HepG2 (cell line): ENCODE data around the gene PLA2G2E. TPM values are rescaled to one million over a fixed set of nuclear protein-coding genes. Genes with fewer than 3 reads are reported as not detected.
"Not testable (repeated sequence)": the region's sequence is repeated elsewhere in the genome, so short reads cannot be mapped to it uniquely, and the experiment has no call there.

Experiments used
- ATAC-seq: fragments of 200-7000 bp; cut with Tn5 transposase; 3 replicates; pipeline ENCODE4 v1.9.1; 2020; ENCODE audit warnings: mild to moderate bottlenecking, moderate library complexity
- BruUV-seq: library from RNA; stranded (reverse); fragments of 400-500 nt; replicated peaks from 2 replicates; lab custom pipeline; 2021; lab: Mats Ljungman, UMichigan
- CTCF ChIA-PET: fragments of 300-600 bp; formaldehyde crosslinking; extraction: SDS; loops from one replicate; lab custom pipeline; 2021; ENCODE audit warnings: low total read pairs, inconsistent platforms, low intra/inter-chr PET ratio; lab: Yijun Ruan, JAX
- POLR2A ChIA-PET: fragments of 350-600 bp; sonication (Branson Sonifier 250); formaldehyde crosslinking; loops from one replicate; lab custom pipeline; 2020; ENCODE audit warnings: antibody characterized with exemption, inconsistent platforms; lab: Yijun Ruan, JAX
- DNase-seq: peaks from one replicate; pipeline ENCODE4 v3.0.0-alpha.2; 2015; ENCODE audit warnings: low spot score
- FAIRE-seq: peaks from 3 replicates; lab custom pipeline; 2011; peaks lifted over from hg19 to GRCh38; lab: Jason Lieb, UNC
- H2AFZ ChIP-seq: one replicate; pipeline ENCODE4 v1.6.1; 2011; ENCODE audit warnings: low read length, inconsistent platforms
- H3K27ac ChIP-seq: fragments of 300-600 bp; 3 replicates; pipeline ENCODE4 v1.8.0; 2011; ENCODE audit warnings: mixed run types, mild to moderate bottlenecking, mixed read lengths, low read length, inconsistent platforms; ENCODE audit not compliant: insufficient read depth; ENCODE audit errors: extremely low read length
- H3K27me3 ChIP-seq, 2 experiments: fragments of 200-600 bp in 1 of 2; 2 replicates in 1 of 2; 3 replicates in 1 of 2; pipeline versions ENCODE4 v1.6.0 to v1.8.0; 2011; ENCODE audit warnings: low read length in 2 of 2, mild to moderate bottlenecking in 2 of 2, moderate library complexity in 2 of 2, inconsistent platforms in 1 of 2; ENCODE audit not compliant: insufficient read depth in 2 of 2, control insufficient read depth in 1 of 2
- H3K36me3 ChIP-seq, 2 experiments: fragments of 200-600 bp in 1 of 2; replicated peaks in 1 of 2; 2 replicates in 1 of 2; 3 replicates in 1 of 2; pipeline versions ENCODE4 v1.5.1 to v1.8.0; 2011; ENCODE audit warnings: low read length in 2 of 2, inconsistent platforms in 1 of 2; ENCODE audit not compliant: insufficient read depth in 2 of 2, control insufficient read depth in 1 of 2
- H3K4me1 ChIP-seq: 2 replicates; pipeline ENCODE4 v1.5.1; 2012; ENCODE audit warnings: low read length, inconsistent platforms; ENCODE audit not compliant: insufficient read depth
- H3K4me2 ChIP-seq: 2 replicates; pipeline ENCODE4 v1.6.0; 2011; ENCODE audit warnings: low read depth, low read length, inconsistent platforms
- H3K4me3 ChIP-seq, 3 experiments: fragments of 200-600 bp in 1 of 3; sonication (generic), shearing (Covaris generic) in 1 of 3; replicated peaks in 1 of 3; 2 replicates each; pipeline ENCODE4 v1.5.1; 2011 to 2016; ENCODE audit warnings: low read length in 3 of 3, inconsistent platforms in 2 of 3, low read depth in 2 of 3, mild to moderate bottlenecking in 2 of 3, control low read depth in 1 of 3, mixed read lengths in 1 of 3; ENCODE audit not compliant: insufficient read depth in 1 of 3
- H3K79me2 ChIP-seq: one replicate; pipeline ENCODE4 v1.6.1; 2011; ENCODE audit warnings: low read length, inconsistent platforms; ENCODE audit not compliant: insufficient read depth
- H3K9ac ChIP-seq: 2 replicates; pipeline ENCODE4 v1.6.0; 2011; ENCODE audit warnings: mild to moderate bottlenecking, low read depth, low read length, inconsistent platforms; ENCODE audit not compliant: insufficient read depth
- H3K9me3 ChIP-seq: 2 replicates; pipeline ENCODE4 v1.5.1; 2012; ENCODE audit warnings: mild to moderate bottlenecking, low read length
- H4K20me1 ChIP-seq: 2 replicates; pipeline ENCODE4 v1.6.0; 2011; ENCODE audit warnings: inconsistent platforms, mild to moderate bottlenecking, low read length, moderate library complexity; ENCODE audit not compliant: insufficient read depth
- HMG20A ChIP-seq: IDR thresholded peaks from 2 replicates; pipeline ENCODE4 v1.6.1; 2016; ENCODE audit warnings: borderline replicate concordance
- KMT2B ChIP-seq: IDR thresholded peaks from 2 replicates; pipeline ENCODE4 v1.6.1; 2016; ENCODE audit warnings: missing genetic modification reagents, missing compliant biosample characterization
- MXI1 ChIP-seq: IDR thresholded peaks from 3 replicates; pipeline ENCODE4 v1.6.1; 2012; ENCODE audit warnings: low read depth, low read length, inconsistent platforms, borderline replicate concordance
- NR2F1 ChIP-seq, 2 experiments: fragments of 450-650 bp in 1 of 2; formaldehyde crosslinking in 1 of 2; IDR thresholded peaks; 2 replicates each; pipeline versions ENCODE4 v1.5.0 to v1.6.1; 2016 to 2020; ENCODE audit warnings: mild to moderate bottlenecking in 1 of 2, missing compliant biosample characterization in 1 of 2, missing genetic modification reagents in 1 of 2, moderate library complexity in 1 of 2
- NRL ChIP-seq: sonication (generic); formaldehyde crosslinking; IDR thresholded peaks from 2 replicates; pipeline ENCODE4 v1.5.0; 2020; ENCODE audit warnings: missing genetic modification reagents, mild to moderate bottlenecking, moderate library complexity, borderline replicate concordance
- POLR2A ChIP-seq, 2 experiments: IDR thresholded peaks; 2 replicates each; pipeline ENCODE4 v1.6.1; 2011; ENCODE audit warnings: low read depth in 2 of 2, low read length in 2 of 2, mild to moderate bottlenecking in 1 of 2, moderate library complexity in 1 of 2; ENCODE audit not compliant: insufficient read depth in 1 of 2
- RBM39 ChIP-seq: fragments of 200-400 bp; formaldehyde crosslinking; IDR thresholded peaks from one replicate; pipeline ENCODE4 v1.6.1; 2018; ENCODE audit warnings: antibody characterized with exemption, mild to moderate bottlenecking, low read depth, low read length; ENCODE audit not compliant: poor library complexity, severe bottlenecking
- RFXAP ChIP-seq: sonication (generic); formaldehyde crosslinking; IDR thresholded peaks from 2 replicates; pipeline ENCODE4 v1.4.0; 2020; ENCODE audit warnings: missing genetic modification reagents, borderline replicate concordance
- SP5 ChIP-seq: IDR thresholded peaks from 2 replicates; pipeline ENCODE4 v1.6.1; 2016; ENCODE audit warnings: low read depth, borderline replicate concordance
- TAF1 ChIP-seq: sonication (generic); formaldehyde crosslinking; IDR thresholded peaks from 2 replicates; pipeline ENCODE4 v1.4.0; 2020; ENCODE audit warnings: missing genetic modification reagents
- ZMYM4 ChIP-seq: sonication (generic); formaldehyde crosslinking; IDR thresholded peaks from 2 replicates; pipeline ENCODE4 v1.8.1; 2023; ENCODE audit warnings: mild to moderate bottlenecking, missing genetic modification reagents
- ZNF124 ChIP-seq: sonication (generic); formaldehyde crosslinking; IDR thresholded peaks from 2 replicates; pipeline ENCODE4 v1.4.0; 2020; ENCODE audit warnings: missing genetic modification reagents
- WGBS: methylation state at CpG from one replicate; pipeline ENCODE4 v1.1.6; 2017; ENCODE audit warnings: low lambda C conversion rate; 5-methylcytosine and 5-hydroxymethylcytosine counted together
- in situ Hi-C: cut with HindIII; loops from 2 replicates; pipeline ENCODE4 v1.10.0; 2017; ENCODE audit warnings: low pct_unique_long_range_greater_than_20kb; ENCODE audit not compliant: extremely low pct_ligation_motif_present
- intact Hi-C: fragments of 100-400 bp; cut with micrococcal nuclease; formaldehyde crosslinking; loops from one replicate; pipeline ENCODE4 v1.10.0; 2022; ENCODE audit not compliant: unreplicated experiment
- polyA plus RNA-seq, 8 experiments: library from polyadenylated mRNA; depleted of rRNA in 3 of 8; stranded (reverse) in 7 of 8; unstranded in 1 of 8; fragments of >200 nt; fragmentation: Illumina TruSeq in 4 of 8; extraction: Trizol in 4 of 8; gene quantifications; 2 replicates each; pipeline versions ENCODE4 v1.2.1 to v1.2.3, GENCODE V29; 2011 to 2016; ENCODE audit warnings: low read depth in 4 of 8, missing spikeins in 1 of 8, mixed read lengths in 1 of 8; ENCODE audit not compliant: insufficient read depth in 1 of 8
- total RNA-seq, 5 experiments: library from RNA; depleted of rRNA; stranded (reverse); fragments of >200 nt; fragmentation: Illumina TruSeq; extraction: Trizol; gene quantifications; 2 replicates each; pipeline ENCODE4 v1.2.3, GENCODE V29; 2016; ENCODE audit warnings: low read depth in 1 of 5
- TF ChIP-seq, protein P1 (sequence below): sonication (generic); formaldehyde crosslinking; IDR thresholded peaks from 2 replicates; pipeline ENCODE4 v1.4.0; 2020; ENCODE audit warnings: missing genetic modification reagents, mild to moderate bottlenecking, borderline replicate concordance
- TF ChIP-seq, protein P2 (sequence below): sonication (generic); formaldehyde crosslinking; IDR thresholded peaks from 2 replicates; pipeline ENCODE4 v1.8.1; 2023; ENCODE audit warnings: mild to moderate bottlenecking, missing genetic modification reagents

PLA2G2E gene
- total and polyA plus RNA-seq, 2 of the 13 experiments (the other 11 are each of a cell fraction or from before 2014, with no cell fraction given): not detected

DNA sequence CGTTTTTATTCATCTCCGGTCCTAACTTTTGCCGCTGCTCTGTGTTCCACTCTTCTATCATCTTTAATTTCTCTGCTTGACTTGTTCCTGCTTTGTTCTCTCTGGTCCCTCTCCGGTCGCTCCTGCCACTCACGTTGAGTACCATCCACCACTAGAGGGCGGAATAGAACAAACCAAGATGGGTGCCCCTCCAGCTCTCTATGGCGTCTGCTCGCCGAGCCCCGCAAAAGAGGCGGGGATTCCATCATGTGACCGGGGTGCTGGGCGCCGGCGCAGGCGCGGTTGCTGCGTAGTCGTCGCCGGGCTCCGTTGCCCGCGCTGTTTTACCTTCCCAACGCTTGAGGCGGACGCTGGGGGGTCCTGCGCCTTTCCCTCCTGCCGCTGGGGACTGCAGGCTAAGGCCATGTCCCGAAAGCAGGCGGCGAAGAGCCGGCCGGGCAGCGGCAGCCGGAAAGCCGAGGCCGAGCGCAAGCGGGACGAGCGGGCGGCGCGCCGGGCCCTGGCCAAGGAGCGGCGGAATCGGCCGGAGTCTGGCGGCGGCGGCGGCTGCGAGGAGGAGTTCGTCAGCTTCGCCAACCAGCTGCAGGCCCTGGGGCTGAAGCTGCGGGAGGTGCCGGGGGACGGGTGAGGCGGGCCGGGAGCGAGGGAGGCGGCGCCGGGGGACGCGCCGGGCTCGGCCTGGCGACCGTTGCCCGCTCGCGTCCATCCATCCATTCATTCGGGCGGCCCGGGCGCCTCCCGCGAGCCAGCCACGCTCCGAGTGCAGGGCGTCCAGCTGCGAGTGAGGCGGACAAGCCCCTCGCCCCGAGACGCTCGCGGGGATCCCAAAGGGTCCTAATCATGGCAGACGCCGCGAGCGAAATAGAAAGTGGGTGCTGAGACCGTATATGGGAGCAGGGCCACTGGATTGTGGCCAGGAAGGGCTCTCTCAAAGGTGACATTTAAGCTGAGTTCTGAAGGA is 41.0 kb downstream of the PLA2G2E start, which contains the start of gene OTUD3 (continued):
- peak; percentile 24; the same call in 1 of the 3 replicates for TF ChIP-seq MXI1
- 0 out of 2 replicates have a peak, but pooled peaks have one; percentile 40 for TF ChIP-seq NRL (CRISPR knock-in tag)
- no peak for TF ChIP-seq HMG20A
- TF ChIP-seq NR2F1 (CRISPR knock-in tag; IDR thresholded peaks at IDR 0.05): no peak
- TF ChIP-seq RBM39: no peak
- peak; percentile 82 for TF ChIP-seq KMT2B (CRISPR knock-in tag)
- peak; percentile 99 for TF ChIP-seq ZMYM4 (CRISPR knock-in tag)
- TF ChIP-seq, protein P1, sequence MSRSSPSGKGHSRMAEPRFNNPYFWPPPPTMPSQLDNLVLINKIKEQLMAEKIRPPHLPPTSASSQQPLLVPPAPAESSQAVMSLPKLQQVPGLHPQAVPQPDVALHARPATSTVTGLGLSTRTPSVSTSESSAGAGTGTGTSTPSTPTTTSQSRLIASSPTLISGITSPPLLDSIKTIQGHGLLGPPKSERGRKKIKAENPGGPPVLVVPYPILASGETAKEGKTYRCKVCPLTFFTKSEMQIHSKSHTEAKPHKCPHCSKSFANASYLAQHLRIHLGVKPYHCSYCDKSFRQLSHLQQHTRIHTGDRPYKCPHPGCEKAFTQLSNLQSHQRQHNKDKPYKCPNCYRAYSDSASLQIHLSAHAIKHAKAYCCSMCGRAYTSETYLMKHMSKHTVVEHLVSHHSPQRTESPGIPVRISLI: no peak
- no peak for TF ChIP-seq RFXAP (CRISPR knock-in tag)
- TF ChIP-seq, protein P2, sequence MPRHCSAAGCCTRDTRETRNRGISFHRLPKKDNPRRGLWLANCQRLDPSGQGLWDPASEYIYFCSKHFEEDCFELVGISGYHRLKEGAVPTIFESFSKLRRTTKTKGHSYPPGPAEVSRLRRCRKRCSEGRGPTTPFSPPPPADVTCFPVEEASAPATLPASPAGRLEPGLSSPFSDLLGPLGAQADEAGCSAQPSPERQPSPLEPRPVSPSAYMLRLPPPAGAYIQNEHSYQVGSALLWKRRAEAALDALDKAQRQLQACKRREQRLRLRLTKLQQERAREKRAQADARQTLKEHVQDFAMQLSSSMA (CRISPR knock-in tag): peak; percentile 89
- peak; percentile 52 for TF ChIP-seq ZNF124 (CRISPR knock-in tag)
- TF ChIP-seq POLR2A (IDR thresholded peaks at IDR 0.05; ENCODE audit: insufficient read depth in 1 of 2, low read depth in 2 of 2, low read length in 2 of 2): peak; percentile 68 to 87
- TF ChIP-seq SP5 (CRISPR knock-in tag): peak; percentile 70; the same call in 1 of the 2 replicates
- peak; percentile 82 for TF ChIP-seq TAF1

DNA sequence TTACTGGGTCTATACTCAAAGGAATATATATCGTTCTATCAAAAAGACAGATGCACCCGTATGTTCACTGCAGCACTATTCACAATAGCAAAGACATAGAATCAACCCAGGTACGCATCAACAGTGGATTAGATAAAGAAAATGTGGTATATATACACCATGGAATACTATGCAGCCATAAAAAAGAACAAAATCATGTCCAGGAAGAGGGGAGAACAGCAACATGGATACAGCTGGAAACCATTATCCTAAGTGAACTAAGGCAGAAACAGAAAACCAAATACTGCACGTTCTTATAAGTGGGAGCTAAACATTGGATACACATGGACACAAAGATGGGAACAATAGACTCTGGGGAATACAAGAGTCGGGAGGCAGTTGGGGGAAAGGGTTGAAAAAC is 42.6 kb downstream of the PLA2G2E start:
- intact Hi-C loops: loop anchor here (10.0 kb wide), 1 partner anchor 66 kb away; the partner anchor contains the start of gene RNF186
- H3K27me3 ChIP-seq, POLR2A ChIA-PET, H2AFZ ChIP-seq, H3K9me3 ChIP-seq, ATAC-seq, FAIRE-seq, CTCF ChIA-PET, BruUV-seq, H3K36me3 ChIP-seq, H3K4me2 ChIP-seq, H3K4me3 ChIP-seq, H3K9ac ChIP-seq, DNase-seq, H3K27ac ChIP-seq, H4K20me1 ChIP-seq, in situ Hi-C loops: not testable (repeated sequence)
- Histone ChIP-seq H3K79me2 (peaks cover 30% of the 10 kb centered on the region), H3K4me1 (peaks cover 44% of the 10 kb centered on the region)
- 74% methylated on average over 5 of the region's 5 CpGs for WGBS
